Measurements from ENCODE around the gene KCNK2.

DNA sequence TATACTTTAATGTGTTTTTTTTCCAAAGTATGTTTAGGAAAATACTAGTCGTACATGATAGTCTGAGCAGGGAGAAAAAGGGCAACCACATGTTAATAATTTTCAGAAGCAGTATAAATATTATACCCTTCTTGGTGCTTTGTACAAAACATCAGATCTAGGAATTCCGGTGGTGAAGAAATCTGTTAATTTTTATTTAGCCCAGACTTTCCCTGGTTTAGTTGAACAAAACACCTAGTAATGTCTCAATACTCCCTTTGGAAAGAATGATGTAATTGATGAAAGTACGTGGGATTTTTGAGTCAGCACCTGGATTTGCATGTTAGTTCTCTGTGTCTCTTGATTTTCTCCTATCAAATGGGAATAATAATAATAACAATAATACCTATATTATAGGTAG lies 38.4 kb upstream of the KCNK2 start:
- TF ChIP-seq, protein P1, sequence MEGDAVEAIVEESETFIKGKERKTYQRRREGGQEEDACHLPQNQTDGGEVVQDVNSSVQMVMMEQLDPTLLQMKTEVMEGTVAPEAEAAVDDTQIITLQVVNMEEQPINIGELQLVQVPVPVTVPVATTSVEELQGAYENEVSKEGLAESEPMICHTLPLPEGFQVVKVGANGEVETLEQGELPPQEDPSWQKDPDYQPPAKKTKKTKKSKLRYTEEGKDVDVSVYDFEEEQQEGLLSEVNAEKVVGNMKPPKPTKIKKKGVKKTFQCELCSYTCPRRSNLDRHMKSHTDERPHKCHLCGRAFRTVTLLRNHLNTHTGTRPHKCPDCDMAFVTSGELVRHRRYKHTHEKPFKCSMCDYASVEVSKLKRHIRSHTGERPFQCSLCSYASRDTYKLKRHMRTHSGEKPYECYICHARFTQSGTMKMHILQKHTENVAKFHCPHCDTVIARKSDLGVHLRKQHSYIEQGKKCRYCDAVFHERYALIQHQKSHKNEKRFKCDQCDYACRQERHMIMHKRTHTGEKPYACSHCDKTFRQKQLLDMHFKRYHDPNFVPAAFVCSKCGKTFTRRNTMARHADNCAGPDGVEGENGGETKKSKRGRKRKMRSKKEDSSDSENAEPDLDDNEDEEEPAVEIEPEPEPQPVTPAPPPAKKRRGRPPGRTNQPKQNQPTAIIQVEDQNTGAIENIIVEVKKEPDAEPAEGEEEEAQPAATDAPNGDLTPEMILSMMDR (IDR thresholded peaks at IDR 0.05), result no peak
- TF ChIP-seq POLR2AphosphoS5 (IDR thresholded peaks at IDR 0.05), result no peak

Data from suprapubic skin (tissue), 3 donors.